Esophagus squamous epithelium (tissue), 5 donors: ENCODE data around the gene KCTD12. TPM values are rescaled to one million over a fixed set of nuclear protein-coding genes. Genes with fewer than 3 reads are reported as not detected.

Source experiments
- DNase-seq: peaks from one replicate; lab custom pipeline; 2025; lab: John Stamatoyannopoulos, UW
- H3K27ac ChIP-seq, 4 donors: fragments of 200-600 bp; sonication (generic); one replicate each; pipeline ENCODE4 v1.5.1; 2016 to 2019; ENCODE audit warnings: mild to moderate bottlenecking in 1 of 4
- H3K27me3 ChIP-seq, 4 donors: fragments of 200-600 bp; sonication (generic); 1 replicate in 3 of 4; 2 replicates in 1 of 4; pipeline versions ENCODE4 v1.5.1 to v1.6.0; 2017 to 2021; ENCODE audit warnings: antibody characterized with exemption in 1 of 4
- H3K36me3 ChIP-seq, 3 donors: fragments of 200-600 bp; sonication (generic); one replicate each; pipeline ENCODE4 v1.5.1; 2016 to 2019
- H3K4me1 ChIP-seq, 3 donors: fragments of 200-600 bp; sonication (generic); one replicate each; pipeline ENCODE4 v1.5.1; 2017 to 2019
- H3K4me3 ChIP-seq, 4 donors: fragments of 200-600 bp; sonication (generic); 1 replicate in 3 of 4; 2 replicates in 1 of 4; pipeline ENCODE4 v1.5.1; 2016 to 2019; ENCODE audit warnings: mild to moderate bottlenecking in 2 of 4, moderate library complexity in 1 of 4
- H3K9me3 ChIP-seq, 3 donors: fragments of 200-600 bp; sonication (generic); one replicate each; pipeline ENCODE4 v1.5.1; 2016 to 2019
- CTCF ChIP-seq, 6 experiments: fragments of 450-650 bp in 4 of 6; fragments of 200-600 bp in 2 of 6; sonication (generic) in 2 of 6; IDR thresholded peaks; one replicate each; pipeline ENCODE4 v1.5.1; 2016 to 2019; ENCODE audit warnings: antibody characterized with exemption in 6 of 6, mild to moderate bottlenecking in 4 of 6, moderate library complexity in 4 of 6
- POLR2A ChIP-seq, 4 donors: fragments of 450-650 bp; IDR thresholded peaks; one replicate each; pipeline ENCODE4 v1.6.1; 2017; ENCODE audit warnings: antibody characterized with exemption in 4 of 4, mild to moderate bottlenecking in 4 of 4, moderate library complexity in 3 of 4
- WGBS, 2 donors: methylation state at CpG; one replicate each; pipeline ENCODE4 v1.1.5; 2018; 5-methylcytosine and 5-hydroxymethylcytosine counted together
- intact Hi-C: fragments of 100-400 bp; cut with DNase I; formaldehyde crosslinking; loops from one replicate; pipeline ENCODE4 v1.15.0; 2022
- total RNA-seq, 4 donors: library from RNA; depleted of rRNA; stranded (reverse); fragments of >200 nt; gene quantifications; one replicate each; pipeline ENCODE4 v1.1.0, GENCODE V29; 2016
- donor health status: DM: yes; HTN: yes; CAD: no.

Gene KCTD12
- total RNA-seq, 4 donors from 2014 or later: 6.2 to 63.3 (median 23.1) TPM

GRCh38 chr13:76833441-76833954, 52.7 kb downstream of the KCTD12 start:
- Histone ChIP-seq H3K4me3 (no peak overlapping the region), H3K27me3 (no peaks in the 10 kb centered on the region), H3K36me3 (no peaks in the 10 kb centered on the region), H3K9me3 (no peaks in the 10 kb centered on the region), H3K4me1 (peaks cover 0 to 12% (median 0%) of the 10 kb centered on the region in 3 donors), H3K27ac (no peak overlapping the region)
- DNase-seq: no peak
- TF ChIP-seq POLR2A (IDR thresholded peaks at IDR 0.05): no peak
- TF ChIP-seq CTCF (IDR thresholded peaks at IDR 0.05): no peak
- WGBS, 2 donors: 60 to 87% methylated on average over 8 of the region's 8 CpGs
- intact Hi-C loops: no loop called here

GRCh38 chr13:76832258-76832988, 53.8 kb downstream of the KCTD12 start:
- H3K27ac ChIP-seq: no peak overlapping the region
- H3K36me3 ChIP-seq: no peaks in the 10 kb centered on the region
- WGBS, 2 donors: 77 to 83% methylated on average over 7 of the region's 7 CpGs
- no peaks in the 10 kb centered on the region for H3K27me3 ChIP-seq
- no peak for DNase-seq
- intact Hi-C loops: no loop called here
- peaks cover 0 to 12% (median 0%) of the 10 kb centered on the region in 3 donors for H3K4me1 ChIP-seq
- no peaks in the 10 kb centered on the region for H3K9me3 ChIP-seq
- H3K4me3 ChIP-seq: no peak overlapping the region
- TF ChIP-seq CTCF (IDR thresholded peaks at IDR 0.05) (no peak), POLR2A (IDR thresholded peaks at IDR 0.05) (no peak)

GRCh38 chr13:76830805-76831204, 55.4 kb downstream of the KCTD12 start:
- Histone ChIP-seq H3K4me1 (peaks cover 0 to 12% (median 0%) of the 10 kb centered on the region in 3 donors), H3K4me3 (no peak overlapping the region), H3K9me3 (no peaks in the 10 kb centered on the region), H3K27me3 (no peaks in the 10 kb centered on the region), H3K27ac (no peak overlapping the region), H3K36me3 (no peaks in the 10 kb centered on the region)
- intact Hi-C loops: no loop called here
- TF ChIP-seq POLR2A (IDR thresholded peaks at IDR 0.05): no peak
- no peak for TF ChIP-seq CTCF (IDR thresholded peaks at IDR 0.05)
- WGBS, 2 donors: 94 to 97% methylated on average over 10 of the region's 10 CpGs
- no peak for DNase-seq

Other genes with a start within 250 kb of the KCTD12 start
- gene ACOD1, start 62.1 kb upstream of the KCTD12 start, total RNA-seq: not detected
- 10 to 100 TPM in 2 of 4 donors, 1 to 10 TPM in 2; 6.8 to 20.2 (median 11.2) TPM for gene CLN5, start 105.7 kb upstream of the KCTD12 start, total RNA-seq
- gene FBXL3, start 140.8 kb upstream of the KCTD12 start, total RNA-seq: 10 to 100 TPM; 43.5 to 81.6 (median 51.7) TPM